ENCODE data around the gene PARP11. TPM values are rescaled to one million over a fixed set of nuclear protein-coding genes. Genes with fewer than 3 reads are reported as not detected.

The PARP11 gene
- total RNA-seq, 1 donor from 2014 or later, result 28.3 TPM

DNA sequence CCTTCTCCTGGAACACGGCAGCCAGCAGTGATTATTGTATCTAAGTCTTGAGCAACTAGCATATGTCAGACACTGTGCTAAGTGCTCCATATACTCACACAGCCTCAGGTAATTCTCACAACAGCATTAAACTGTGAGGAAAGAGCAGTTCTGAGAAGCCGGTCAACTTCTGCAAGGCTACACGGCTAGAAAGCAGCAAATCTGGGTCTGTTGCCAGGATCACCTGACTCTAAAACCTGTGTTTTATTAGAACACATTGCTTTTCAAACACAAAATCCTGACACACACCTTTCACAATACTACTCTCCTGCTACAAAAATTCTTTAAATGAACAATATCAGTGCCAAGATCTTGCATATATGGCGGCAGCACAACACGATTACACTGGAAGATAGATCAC, 70.5 kb downstream of the PARP11 start:
- H3K27me3 Mint-ChIP-seq, result no peaks in the 10 kb centered on the region
- TF ChIP-seq, protein P1, sequence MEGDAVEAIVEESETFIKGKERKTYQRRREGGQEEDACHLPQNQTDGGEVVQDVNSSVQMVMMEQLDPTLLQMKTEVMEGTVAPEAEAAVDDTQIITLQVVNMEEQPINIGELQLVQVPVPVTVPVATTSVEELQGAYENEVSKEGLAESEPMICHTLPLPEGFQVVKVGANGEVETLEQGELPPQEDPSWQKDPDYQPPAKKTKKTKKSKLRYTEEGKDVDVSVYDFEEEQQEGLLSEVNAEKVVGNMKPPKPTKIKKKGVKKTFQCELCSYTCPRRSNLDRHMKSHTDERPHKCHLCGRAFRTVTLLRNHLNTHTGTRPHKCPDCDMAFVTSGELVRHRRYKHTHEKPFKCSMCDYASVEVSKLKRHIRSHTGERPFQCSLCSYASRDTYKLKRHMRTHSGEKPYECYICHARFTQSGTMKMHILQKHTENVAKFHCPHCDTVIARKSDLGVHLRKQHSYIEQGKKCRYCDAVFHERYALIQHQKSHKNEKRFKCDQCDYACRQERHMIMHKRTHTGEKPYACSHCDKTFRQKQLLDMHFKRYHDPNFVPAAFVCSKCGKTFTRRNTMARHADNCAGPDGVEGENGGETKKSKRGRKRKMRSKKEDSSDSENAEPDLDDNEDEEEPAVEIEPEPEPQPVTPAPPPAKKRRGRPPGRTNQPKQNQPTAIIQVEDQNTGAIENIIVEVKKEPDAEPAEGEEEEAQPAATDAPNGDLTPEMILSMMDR (IDR thresholded peaks at IDR 0.05; ENCODE audit: unreplicated experiment), result no peak
- peaks cover 4% of the 10 kb centered on the region for H3K36me3 Mint-ChIP-seq (ENCODE audit: insufficient read depth)
- H3K9me3 Mint-ChIP-seq (ENCODE audit: low read depth), result no peaks in the 10 kb centered on the region
- H3K27ac Mint-ChIP-seq, result no peak overlapping the region
- H3K4me1 Mint-ChIP-seq (ENCODE audit: low read depth), result peaks cover 2% of the 10 kb centered on the region
- no peak overlapping the region for H3K4me3 Mint-ChIP-seq (ENCODE audit: low read depth)
- no peak for DNase-seq (ENCODE audit: low spot score, unreplicated experiment)

DNA sequence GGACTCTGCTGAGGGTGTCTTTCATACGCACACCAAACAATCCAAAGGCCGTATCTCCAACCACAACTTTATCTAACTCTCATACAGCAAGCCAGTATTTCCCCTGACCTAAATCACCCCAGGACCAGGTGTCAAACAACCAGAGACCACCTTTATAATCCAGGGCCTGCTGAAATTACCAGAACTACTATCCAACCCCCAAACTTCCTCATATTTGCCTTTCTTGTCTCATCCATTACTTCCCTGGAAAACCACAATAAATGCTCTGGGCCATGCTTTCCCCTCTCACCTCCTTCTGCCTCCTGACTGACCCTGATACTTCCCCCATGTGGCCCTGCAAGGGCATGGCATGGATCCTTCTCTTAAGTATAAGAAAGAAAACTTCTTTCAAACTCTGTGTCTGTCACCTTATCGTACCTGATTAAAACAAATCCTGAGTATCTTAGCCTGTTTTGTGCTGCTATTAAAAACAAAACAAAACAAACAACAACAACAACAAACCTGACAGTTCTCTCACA, 75.6 kb downstream of the PARP11 start:
- DNase-seq (ENCODE audit: low spot score, unreplicated experiment), result no peak
- H3K36me3 Mint-ChIP-seq (ENCODE audit: insufficient read depth), result no peaks in the 10 kb centered on the region
- peaks cover 16% of the 10 kb centered on the region for H3K4me1 Mint-ChIP-seq (ENCODE audit: low read depth)
- no peaks in the 10 kb centered on the region for H3K9me3 Mint-ChIP-seq (ENCODE audit: low read depth)
- H3K4me3 Mint-ChIP-seq (ENCODE audit: low read depth), result no peak overlapping the region
- H3K27ac Mint-ChIP-seq, result no peak overlapping the region
- no peaks in the 10 kb centered on the region for H3K27me3 Mint-ChIP-seq
- TF ChIP-seq, protein P1 (IDR thresholded peaks at IDR 0.05; ENCODE audit: unreplicated experiment), result peak; percentile 56

DNA sequence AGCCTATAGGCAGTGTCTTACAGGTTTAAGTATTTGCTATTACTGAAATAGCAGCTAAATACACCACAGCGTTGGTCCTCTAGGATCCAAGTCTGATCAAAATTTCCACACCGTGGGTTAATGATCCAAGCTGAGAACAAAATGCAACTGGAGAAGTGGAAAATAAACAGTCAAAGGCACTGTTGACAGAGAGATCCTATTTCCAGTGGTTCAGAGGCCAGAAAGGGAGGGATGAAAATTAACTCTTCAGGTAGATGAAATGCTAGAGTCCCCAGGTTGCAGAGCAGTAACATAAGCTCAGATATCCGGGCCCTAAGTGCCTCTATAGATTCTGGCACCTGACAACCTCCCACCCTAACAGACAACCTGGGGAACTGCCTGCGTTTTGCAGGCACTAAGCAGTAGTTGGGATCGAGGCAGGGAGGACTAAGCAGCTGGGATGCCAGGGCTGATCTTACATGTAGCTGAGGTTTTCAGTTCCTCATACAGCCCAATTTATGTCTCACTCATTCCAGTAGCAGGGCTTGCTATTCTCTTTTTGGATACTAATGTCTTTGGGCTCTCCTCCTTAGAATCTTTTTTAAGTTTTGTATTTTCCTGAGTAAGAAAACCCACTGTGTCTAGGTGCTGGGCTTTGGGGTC, 77.6 kb downstream of the PARP11 start:
- H3K4me3 Mint-ChIP-seq (ENCODE audit: low read depth), result no peak overlapping the region
- H3K27me3 Mint-ChIP-seq, result no peaks in the 10 kb centered on the region
- H3K4me1 Mint-ChIP-seq (ENCODE audit: low read depth), result peaks cover 16% of the 10 kb centered on the region
- no peaks in the 10 kb centered on the region for H3K9me3 Mint-ChIP-seq (ENCODE audit: low read depth)
- no peak for DNase-seq (ENCODE audit: low spot score, unreplicated experiment)
- H3K27ac Mint-ChIP-seq, result no peak overlapping the region
- no peaks in the 10 kb centered on the region for H3K36me3 Mint-ChIP-seq (ENCODE audit: insufficient read depth)
- TF ChIP-seq, protein P1 (IDR thresholded peaks at IDR 0.05; ENCODE audit: unreplicated experiment), result no peak

DNA sequence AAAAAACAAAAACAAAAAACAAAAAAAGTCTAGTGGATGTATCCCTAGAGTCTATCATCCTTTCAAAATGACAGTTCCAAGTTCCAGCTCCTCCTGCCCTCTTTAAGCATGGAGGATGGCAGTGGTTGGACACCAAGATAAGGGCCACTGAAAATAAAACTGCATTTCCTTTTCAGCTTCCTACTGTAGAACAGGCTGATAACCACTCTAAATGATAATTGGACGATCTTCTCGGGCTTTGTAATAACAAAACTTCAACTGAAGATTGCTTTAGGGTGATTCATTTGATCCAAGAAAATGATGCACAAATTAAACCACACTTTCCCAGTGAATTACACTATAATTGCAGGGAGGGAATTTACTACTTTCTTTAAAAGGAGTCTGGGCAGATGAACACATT, 78.1 kb downstream of the PARP11 start:
- peaks cover 16% of the 10 kb centered on the region for H3K4me1 Mint-ChIP-seq (ENCODE audit: low read depth)
- no peaks in the 10 kb centered on the region for H3K9me3 Mint-ChIP-seq (ENCODE audit: low read depth)
- no peak for DNase-seq (ENCODE audit: low spot score, unreplicated experiment)
- no peaks in the 10 kb centered on the region for H3K36me3 Mint-ChIP-seq (ENCODE audit: insufficient read depth)
- H3K27ac Mint-ChIP-seq, result no peak overlapping the region
- no peak overlapping the region for H3K4me3 Mint-ChIP-seq (ENCODE audit: low read depth)
- H3K27me3 Mint-ChIP-seq, result no peaks in the 10 kb centered on the region
- TF ChIP-seq, protein P1 (IDR thresholded peaks at IDR 0.05; ENCODE audit: unreplicated experiment), result no peak

DNA sequence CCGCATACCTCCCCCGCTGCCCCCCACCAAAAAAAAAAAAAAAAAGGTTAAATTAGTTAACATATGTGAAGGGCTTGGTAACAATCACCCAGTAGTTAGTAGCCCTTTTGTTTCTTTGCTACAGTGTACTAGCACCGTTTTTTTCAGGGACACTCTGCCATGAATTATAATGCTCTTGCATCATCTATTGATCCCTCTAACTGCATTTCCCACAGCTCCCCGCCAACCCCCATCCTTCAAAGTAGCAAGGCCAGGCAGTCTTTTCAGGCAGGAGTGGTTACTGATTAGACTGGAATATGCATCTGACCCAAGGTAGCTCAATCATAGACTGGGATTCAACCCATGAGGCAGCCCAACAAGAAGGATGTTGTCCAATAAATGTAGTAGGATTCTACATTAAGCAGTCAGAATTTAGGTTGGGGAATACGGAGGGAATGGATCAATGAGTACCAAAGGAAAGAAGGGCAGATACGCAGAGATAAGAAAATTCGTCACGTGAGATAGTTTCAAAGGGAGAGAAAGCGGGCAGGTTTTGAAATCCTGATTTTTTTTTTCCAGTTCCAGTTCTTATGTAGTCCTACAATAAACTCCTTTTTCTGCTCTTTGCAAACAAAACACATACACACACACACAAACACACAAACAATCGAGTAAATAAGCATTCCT, 80.4 kb downstream of the PARP11 start:
- Mint-ChIP-seq H3K9me3 (ENCODE audit: low read depth) (no peaks in the 10 kb centered on the region), H3K4me1 (ENCODE audit: low read depth) (peaks cover 17% of the 10 kb centered on the region), H3K4me3 (ENCODE audit: low read depth) (no peak overlapping the region), H3K27ac (no peak overlapping the region), H3K36me3 (ENCODE audit: insufficient read depth) (peaks cover 4% of the 10 kb centered on the region), H3K27me3 (no peaks in the 10 kb centered on the region)
- no peak for DNase-seq (ENCODE audit: low spot score, unreplicated experiment)
- TF ChIP-seq, protein P1 (IDR thresholded peaks at IDR 0.05; ENCODE audit: unreplicated experiment), result no peak

All from progenitor cell of endocrine pancreas (in vitro differentiated cells).